Lung (tissue), 12 donors: ENCODE data around the gene XYLT1. TPM values are rescaled to one million over a fixed set of nuclear protein-coding genes. Genes with fewer than 3 reads are reported as not detected.

ENCODE experiments used
- ATAC-seq: fragments of 200-7000 bp; cut with Tn5 transposase; one replicate; pipeline ENCODE4 v1.9.1; 2020; ENCODE audit warnings: moderate number of reproducible peaks; ENCODE audit not compliant: insufficient read depth, low FRiP score
- DNase-seq, 3 donors: peaks; one replicate each; pipeline ENCODE4 v3.0.0-alpha.2; 2013 to 2017
- H3K27ac ChIP-seq, 2 donors: one replicate each; pipeline ENCODE4 v1.5.1; 2013; ENCODE audit warnings: mild to moderate bottlenecking in 2 of 2, moderate library complexity in 2 of 2, control low read depth in 1 of 2, inconsistent platforms in 1 of 2, low read depth in 1 of 2, low read length in 1 of 2
- H3K27me3 ChIP-seq, 3 donors: one replicate each; pipeline ENCODE4 v1.5.1; 2013; ENCODE audit warnings: low read length in 2 of 3; ENCODE audit not compliant: control insufficient read depth in 3 of 3, insufficient read depth in 3 of 3
- H3K36me3 ChIP-seq, 4 donors: one replicate each; pipeline ENCODE4 v1.5.1; 2013; ENCODE audit warnings: low read length in 4 of 4, mild to moderate bottlenecking in 1 of 4, moderate library complexity in 1 of 4; ENCODE audit not compliant: control insufficient read depth in 4 of 4, insufficient read depth in 4 of 4
- H3K4me1 ChIP-seq, 5 donors: one replicate each; pipeline ENCODE4 v1.5.1; 2013; ENCODE audit warnings: low read length in 5 of 5, mild to moderate bottlenecking in 2 of 5, moderate library complexity in 1 of 5; ENCODE audit not compliant: control insufficient read depth in 5 of 5, insufficient read depth in 5 of 5
- H3K4me3 ChIP-seq: one replicate; pipeline ENCODE4 v1.5.1; 2013; ENCODE audit warnings: mild to moderate bottlenecking, control low read depth, moderate library complexity
- H3K9ac ChIP-seq, 2 donors: one replicate each; pipeline ENCODE4 v1.5.1; 2013; ENCODE audit warnings: low read length in 2 of 2, control low read depth in 1 of 2; ENCODE audit not compliant: insufficient read depth in 1 of 2
- H3K9me3 ChIP-seq, 4 donors: one replicate each; pipeline ENCODE4 v1.5.1; 2013; ENCODE audit warnings: low read length in 3 of 4, mild to moderate bottlenecking in 1 of 4, moderate library complexity in 1 of 4; ENCODE audit not compliant: control insufficient read depth in 4 of 4, insufficient read depth in 3 of 4
- CTCF ChIP-seq: IDR thresholded peaks from 2 replicates; pipeline ENCODE4 v1.5.1; 2012; ENCODE audit warnings: mild to moderate bottlenecking; ENCODE audit errors: control extremely low read depth, extremely low read depth
- WGBS, 2 donors: extraction: QIAGEN DNeasy Blood & Tissue Kit; methylation state at CpG; one replicate each; pipeline ENCODE4 v1.1.7; 2013; 5-methylcytosine and 5-hydroxymethylcytosine counted together
- polyA plus RNA-seq, 2 donors: library from polyadenylated mRNA; stranded (reverse); fragments of 200-250 nt; gene quantifications; one replicate each; pipeline ENCODE4 v1.2.1, GENCODE V29; 2013
- total RNA-seq, 2 donors: library from RNA; depleted of rRNA in 1 of 2; stranded (reverse); fragments of >200 nt in 1 of 2; gene quantifications; one replicate each; pipeline ENCODE4 v1.2.1, GENCODE V29; 2014 to 2021
- donor health status: control.
- donor health status: control.
- donor health status: Bipolar disorder and iron deficiency.
- donor health status: healthy.
- donor health status: DM: yes; HTN: yes; CAD: no.

Gene XYLT1
- total and polyA plus RNA-seq, 4 donors, result 1.4 to 11.5 (median 6.9) TPM

GRCh38 chr16:17070882-17071592 is 399.7 kb downstream of the XYLT1 start:
- no peak overlapping the region for H3K27ac ChIP-seq
- peak; percentile 62 to 63 (median 63) for DNase-seq

GRCh38 chr16:17069681-17070080 is 401.1 kb downstream of the XYLT1 start:
- Histone ChIP-seq H3K27ac (no peak overlapping the region), H3K27me3 (no peaks in the 10 kb centered on the region), H3K9me3 (peaks cover 0 to 3% (median 0%) of the 10 kb centered on the region in 4 donors), H3K4me1 (peaks cover 0 to 7% (median 0%) of the 10 kb centered on the region in 5 donors), H3K36me3 (no peaks in the 10 kb centered on the region), H3K9ac (no peak overlapping the region), H3K4me3 (no peak overlapping the region)
- WGBS, 2 donors, result 73 to 75% methylated on average over 2 of the region's 2 CpGs
- no peak for ATAC-seq
- no peak for TF ChIP-seq CTCF
- no peak for DNase-seq

More at GRCh38 chr16:17070882-17071592, 399.7 kb downstream of the XYLT1 start:
- no peaks in the 10 kb centered on the region for H3K36me3 ChIP-seq
- H3K27me3 ChIP-seq, result no peaks in the 10 kb centered on the region
- H3K4me1 ChIP-seq, result peaks cover 0 to 7% (median 0%) of the 10 kb centered on the region in 5 donors
- WGBS, 2 donors, result 22 to 32% methylated on average over 13 of the region's 16 CpGs
- TF ChIP-seq CTCF, result no peak
- H3K4me3 ChIP-seq, result no peak overlapping the region
- H3K9me3 ChIP-seq, result peaks cover 0 to 1% (median 0%) of the 10 kb centered on the region in 4 donors
- no peak overlapping the region for H3K9ac ChIP-seq
- ATAC-seq, result no peak

- Histone ChIP-seq H3K9ac (no peak overlapping the region), H3K9me3 (peaks cover 0 to 5% (median 0%) of the 10 kb centered on the region in 4 donors), H3K4me3 (no peak overlapping the region), H3K27ac (no peak overlapping the region), H3K4me1 (peaks cover 0 to 7% (median 0%) of the 10 kb centered on the region in 5 donors), H3K36me3 (no peaks in the 10 kb centered on the region), H3K27me3 (peaks cover 0 to 3% (median 0%) of the 10 kb centered on the region in 3 donors)
- WGBS, 2 donors, result 93 to 100% methylated on average over 3 of the region's 3 CpGs
- no peak for TF ChIP-seq CTCF
- DNase-seq (no peak), ATAC-seq (no peak)
Observed at GRCh38 chr16:17068524-17068923, 402.2 kb downstream of the XYLT1 start.
